Measurements from ENCODE around the gene NDUFAF2. TPM values are rescaled to one million over a fixed set of nuclear protein-coding genes. Genes with fewer than 3 reads are reported as not detected.

Gene NDUFAF2
- total RNA-seq, 3 donors from 2014 or later, result 12.8 to 29.9 (median 19.5) TPM

- intact Hi-C loops (cut with DNase I, micrococcal nuclease), result no loop called here
- no peak overlapping the region for H3K4me3 ChIP-seq
These were observed 255.7 kb downstream of the NDUFAF2 start for GRCh38 chr5:61200582-61201155.

GRCh38 chr5:61202213-61202612 lies 257.2 kb downstream of the NDUFAF2 start:
- no peak for ATAC-seq
- H3K4me3 ChIP-seq, result no peak overlapping the region
- DNase-seq, result no peak
- intact Hi-C loops (cut with DNase I, micrococcal nuclease), result no loop called here
- H3K36me3 ChIP-seq (ENCODE audit: low read depth), result no peaks in the 10 kb centered on the region
- no peak for TF ChIP-seq CTCF (IDR thresholded peaks at IDR 0.05)
- H3K9me3 ChIP-seq, result no peaks in the 10 kb centered on the region
- no peaks in the 10 kb centered on the region for H3K4me1 ChIP-seq (ENCODE audit: low read depth)

More at GRCh38 chr5:61200582-61201155, 255.7 kb downstream of the NDUFAF2 start:
- Histone ChIP-seq H3K36me3 (ENCODE audit: low read depth) (no peaks in the 10 kb centered on the region), H3K9me3 (no peaks in the 10 kb centered on the region), H3K4me1 (ENCODE audit: low read depth) (no peaks in the 10 kb centered on the region)
- TF ChIP-seq CTCF (IDR thresholded peaks at IDR 0.05), result no peak
- no peak for DNase-seq
- no peak for ATAC-seq

Other genes starting within 250 kb of the NDUFAF2 start
- 1 to 10 TPM; 3.4 to 9.8 (median 4.5) TPM for gene DEPDC1B, start 245.0 kb upstream of the NDUFAF2 start, total RNA-seq
- 10 to 100 TPM in 2 of 3 donors, 1 to 10 TPM in 1; 8.9 to 33.7 (median 15.9) TPM for gene ELOVL7, start 100.9 kb upstream of the NDUFAF2 start, total RNA-seq
- 1 to 10 TPM; 8.2 to 9.1 (median 8.8) TPM for gene ERCC8, start 135 bp upstream of the NDUFAF2 start, total RNA-seq
- 100 to 1,000 TPM in 1 of 3 donors, 10 to 100 TPM in 2; 63.5 to 104 (median 79.2) TPM for gene SMIM15, start 217.3 kb downstream of the NDUFAF2 start, total RNA-seq